Suprapubic skin (tissue), 4 donors: ENCODE results near the gene INSR. TPM values are rescaled to one million over a fixed set of nuclear protein-coding genes. Genes with fewer than 3 reads are reported as not detected.

Source experiments
- DNase-seq, 2 donors: peaks; one replicate each; pipeline ENCODE4 v3.0.0-alpha.2; 2019; ENCODE audit warnings: low spot score in 2 of 2
- H3K27ac ChIP-seq: fragments of 200-600 bp; sonication (generic); one replicate; pipeline ENCODE4 v1.5.1; 2019
- H3K27me3 ChIP-seq: fragments of 200-600 bp; sonication (generic); one replicate; pipeline ENCODE4 v1.5.1; 2019
- H3K36me3 ChIP-seq: fragments of 200-600 bp; sonication (generic); one replicate; pipeline ENCODE4 v1.5.1; 2019
- H3K4me1 ChIP-seq: fragments of 200-600 bp; sonication (generic); one replicate; pipeline ENCODE4 v1.5.1; 2019
- H3K4me3 ChIP-seq: fragments of 200-600 bp; sonication (generic); one replicate; pipeline ENCODE4 v1.5.1; 2019; ENCODE audit warnings: mild to moderate bottlenecking
- H3K9me3 ChIP-seq: fragments of 200-600 bp; sonication (generic); one replicate; pipeline ENCODE4 v1.5.1; 2019
- CTCF ChIP-seq, 2 donors: fragments of 200-600 bp in 1 of 2; fragments of 450-650 bp in 1 of 2; sonication (generic) in 1 of 2; IDR thresholded peaks; one replicate each; pipeline ENCODE4 v1.5.1; 2016 to 2019; ENCODE audit warnings: antibody characterized with exemption in 2 of 2, mild to moderate bottlenecking in 1 of 2, moderate library complexity in 1 of 2
- EP300 ChIP-seq: sonication (generic); formaldehyde crosslinking; IDR thresholded peaks from one replicate; pipeline ENCODE4 v1.6.1; 2017; ENCODE audit warnings: antibody characterized with exemption
- POLR2A ChIP-seq, 2 donors: fragments of 450-650 bp; IDR thresholded peaks; one replicate each; pipeline ENCODE4 v1.6.1; 2017; ENCODE audit warnings: antibody characterized with exemption in 2 of 2, mild to moderate bottlenecking in 2 of 2, moderate library complexity in 2 of 2
- POLR2AphosphoS5 ChIP-seq, 3 donors: sonication (generic); formaldehyde crosslinking; IDR thresholded peaks; one replicate each; pipeline ENCODE4 v1.6.1; 2017; ENCODE audit warnings: antibody characterized with exemption in 3 of 3
- WGBS: methylation state at CpG from one replicate; pipeline ENCODE4 v1.1.5; 2018; 5-methylcytosine and 5-hydroxymethylcytosine counted together
- total RNA-seq, 4 donors: library from RNA; depleted of rRNA; stranded (reverse); fragments of >200 nt; gene quantifications; one replicate each; pipeline ENCODE4 v1.1.0, GENCODE V29; 2016

Gene INSR
- total RNA-seq, 4 donors from 2014 or later, result 51.5 to 173 (median 77.8) TPM

GRCh38 chr19:7137120-7137519 is 157.1 kb downstream of the INSR start:
- Histone ChIP-seq H3K4me1 (peaks cover 3% of the 10 kb centered on the region), H3K9me3 (no peaks in the 10 kb centered on the region), H3K27me3 (no peaks in the 10 kb centered on the region), H3K27ac (no peak overlapping the region), H3K36me3 (peaks cover 51% of the 10 kb centered on the region), H3K4me3 (no peak overlapping the region)
- TF ChIP-seq POLR2A (IDR thresholded peaks at IDR 0.05) (no peak), CTCF (IDR thresholded peaks at IDR 0.05) (no peak), EP300 (no peak), POLR2AphosphoS5 (IDR thresholded peaks at IDR 0.05) (no peak)
- 44% methylated on average over 2 of the region's 2 CpGs for WGBS
- no peak for DNase-seq

GRCh38 chr19:7132054-7132453 is 162.2 kb downstream of the INSR start:
- Histone ChIP-seq H3K9me3 (no peaks in the 10 kb centered on the region), H3K27ac (no peak overlapping the region), H3K4me3 (no peak overlapping the region), H3K36me3 (peaks cover 66% of the 10 kb centered on the region), H3K4me1 (peaks cover 3% of the 10 kb centered on the region), H3K27me3 (no peaks in the 10 kb centered on the region)
- WGBS, result 97% methylated on average over 16 of the region's 16 CpGs
- peak in 1 of 2 donors; percentile 30 for DNase-seq
- TF ChIP-seq CTCF (IDR thresholded peaks at IDR 0.05) (no peak), POLR2A (IDR thresholded peaks at IDR 0.05) (no peak), EP300 (no peak), POLR2AphosphoS5 (IDR thresholded peaks at IDR 0.05) (no peak)

GRCh38 chr19:7130043-7130442 is 164.2 kb downstream of the INSR start:
- Histone ChIP-seq H3K4me1 (peaks cover 3% of the 10 kb centered on the region), H3K4me3 (no peak overlapping the region), H3K27ac (no peak overlapping the region), H3K36me3 (peaks cover 75% of the 10 kb centered on the region), H3K27me3 (no peaks in the 10 kb centered on the region), H3K9me3 (peaks cover 11% of the 10 kb centered on the region)
- no peak for DNase-seq
- TF ChIP-seq POLR2AphosphoS5 (IDR thresholded peaks at IDR 0.05) (no peak), CTCF (IDR thresholded peaks at IDR 0.05) (no peak), EP300 (no peak), POLR2A (IDR thresholded peaks at IDR 0.05) (no peak)
- WGBS, result 93% methylated on average over 1 of the region's 1 CpG

GRCh38 chr19:7126132-7126531 is 168.1 kb downstream of the INSR start:
- Histone ChIP-seq H3K36me3 (peaks cover 94% of the 10 kb centered on the region), H3K4me1 (no peaks in the 10 kb centered on the region), H3K27me3 (no peaks in the 10 kb centered on the region), H3K9me3 (peaks cover 11% of the 10 kb centered on the region), H3K27ac (no peak overlapping the region), H3K4me3 (no peak overlapping the region)
- TF ChIP-seq EP300, result no peak
- no peak for TF ChIP-seq CTCF (IDR thresholded peaks at IDR 0.05)
- no peak for TF ChIP-seq POLR2AphosphoS5 (IDR thresholded peaks at IDR 0.05)
- WGBS, result 100% methylated on average over 1 of the region's 3 CpGs
- peak in 1 of 2 donors; percentile 40 for DNase-seq

- no peaks in the 10 kb centered on the region for H3K4me1 ChIP-seq
- H3K27ac ChIP-seq, result no peak overlapping the region
- TF ChIP-seq CTCF (IDR thresholded peaks at IDR 0.05), result no peak
- H3K9me3 ChIP-seq, result peaks cover 11% of the 10 kb centered on the region
- peaks cover 94% of the 10 kb centered on the region for H3K36me3 ChIP-seq
- H3K27me3 ChIP-seq, result no peaks in the 10 kb centered on the region
- H3K4me3 ChIP-seq, result no peak overlapping the region
- 94% methylated on average over 16 of the region's 16 CpGs for WGBS
- DNase-seq, result peak in 1 of 2 donors; percentile 57
These were observed 169.0 kb downstream of the INSR start for GRCh38 chr19:7125221-7125620.
